DMS153 treated with DMSO at 0.1 percent for 48 hours (cell line): ENCODE measurements around the gene ZNF470.

ENCODE experiments used
- DNase-seq: peaks from one replicate; lab custom pipeline; 2025; ENCODE audit not compliant: unreplicated experiment; lab: John Stamatoyannopoulos, UW

Gene ZNF470

GRCh38 chr19:56567274-56568120 is at the start of gene ZNF470:
Gene ZNF470, plus strand, starts transcription at chr19:56567468. Its CDS starts 2,844 bp downstream, at chr19:56570312.
- peak; percentile 51 for DNase-seq

GRCh38 chr19:56525214-56525860 is 41.9 kb upstream of the ZNF470 start:
- DNase-seq = no peak

GRCh38 chr19:56537442-56537841 is 29.8 kb upstream of the ZNF470 start:
- DNase-seq = no peak

- DNase-seq = no peak
Observed at GRCh38 chr19:56538254-56538760, 29.0 kb upstream of the ZNF470 start.

GRCh38 chr19:56538761-56539263 is 28.5 kb upstream of the ZNF470 start, which contains the start of gene ZFP28:
Gene ZFP28, plus strand, starts transcription at chr19:56538948. Its CDS starts 71 bp downstream, at chr19:56539019.
- DNase-seq = no peak

GRCh38 chr19:56543776-56544175 is 23.5 kb upstream of the ZNF470 start:
- no peak for DNase-seq

GRCh38 chr19:56547535-56547934 is 19.7 kb upstream of the ZNF470 start:
- DNase-seq = no peak

GRCh38 chr19:56554272-56554869 is 12.9 kb upstream of the ZNF470 start:
- no peak for DNase-seq

- DNase-seq = no peak
Observed at GRCh38 chr19:56562766-56563165, 4.5 kb upstream of the ZNF470 start.

GRCh38 chr19:56566904-56567273 is 379 bp upstream of the ZNF470 start:
- no peak for DNase-seq

GRCh38 chr19:56572589-56572988 is 5.3 kb downstream of the ZNF470 start:
- no peak for DNase-seq

- DNase-seq = no peak
Observed at GRCh38 chr19:56573914-56574313, 6.6 kb downstream of the ZNF470 start.

GRCh38 chr19:56577719-56578602 is 10.7 kb downstream of the ZNF470 start:
- DNase-seq = no peak

- no peak for DNase-seq
Observed at GRCh38 chr19:56594446-56594782, 27.1 kb downstream of the ZNF470 start.

- peak; percentile 74 for DNase-seq
Observed at GRCh38 chr19:56594783-56595547, 27.7 kb downstream of the ZNF470 start, which contains the start of gene ZNF71. Gene ZNF71, plus strand, starts transcription at chr19:56595302. Its CDS starts 6,257 bp downstream, at chr19:56601559.

GRCh38 chr19:56595548-56595899 is 28.3 kb downstream of the ZNF470 start:
- no peak for DNase-seq

GRCh38 chr19:56596676-56597075 is 29.4 kb downstream of the ZNF470 start:
- DNase-seq = no peak

- DNase-seq = no peak
Observed at GRCh38 chr19:56597696-56598095, 30.4 kb downstream of the ZNF470 start.

GRCh38 chr19:56601375-56601774 is 34.1 kb downstream of the ZNF470 start:
- DNase-seq = no peak

GRCh38 chr19:56603829-56604228 is 36.6 kb downstream of the ZNF470 start:
- DNase-seq = no peak
